Femur (tissue), 1 donor: ENCODE data around the gene ESYT3.
"Not testable (repeated sequence)": the region's sequence is repeated elsewhere in the genome, so short reads cannot be mapped to it uniquely, and the experiment has no call there.

Experiments
- DNase-seq: peaks from one replicate; pipeline ENCODE4 v3.0.0-alpha.2; 2017

ESYT3 gene

DNA sequence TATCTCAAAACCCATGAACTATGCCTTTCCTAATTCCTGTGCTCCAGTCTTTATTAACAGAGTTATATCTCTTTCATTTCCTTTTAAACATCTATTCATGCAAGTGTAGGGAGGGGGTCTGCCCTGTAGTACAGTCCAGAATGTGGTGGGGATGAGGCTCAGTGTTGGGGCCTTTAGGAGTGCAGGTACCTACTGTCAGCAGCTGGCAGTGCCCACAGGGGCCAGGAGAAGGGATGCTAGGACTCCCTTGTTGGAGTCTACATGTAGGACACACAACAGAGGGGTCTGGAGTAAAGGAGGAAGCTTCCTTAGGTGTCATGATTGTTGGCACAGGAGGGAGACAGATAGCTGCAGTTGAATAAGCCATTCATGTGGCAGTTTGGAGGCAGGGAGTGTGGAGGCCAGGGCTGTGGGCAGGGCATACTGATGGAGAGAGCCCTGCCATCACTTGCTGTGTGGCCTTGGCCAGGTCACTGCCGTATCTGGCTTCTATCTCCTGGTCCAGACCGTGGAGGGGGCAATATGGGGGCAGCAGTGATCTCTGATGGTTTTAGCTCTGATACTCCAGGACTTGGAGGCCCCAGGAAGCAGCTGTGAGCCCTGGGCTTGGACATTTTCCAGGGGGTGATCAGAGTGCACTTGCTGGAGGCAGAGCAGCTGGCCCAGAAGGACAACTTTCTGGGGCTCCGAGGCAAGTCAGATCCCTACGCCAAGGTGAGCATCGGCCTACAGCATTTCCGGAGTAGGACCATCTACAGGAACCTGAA is 29.5 kb downstream of the ESYT3 start:
- DNase-seq: peak; percentile 50

DNA sequence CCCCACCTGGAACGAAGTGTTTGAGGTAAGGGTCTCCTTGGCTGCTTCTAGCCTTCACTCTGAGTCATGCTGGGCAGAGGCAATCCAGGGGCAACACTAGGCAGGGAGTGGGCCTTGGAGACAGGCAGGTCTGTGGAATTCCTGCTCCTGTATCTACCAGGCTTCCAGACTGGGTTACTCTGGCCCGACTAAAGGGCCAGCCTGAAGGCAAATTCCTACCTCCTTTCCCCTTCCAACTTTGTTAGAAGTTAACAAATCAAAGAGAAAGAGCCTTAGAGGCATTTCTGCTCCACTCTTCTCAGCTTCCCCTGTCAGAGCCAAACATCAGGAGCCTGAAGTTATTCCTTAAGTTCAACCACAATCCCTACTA is 30.1 kb downstream of the ESYT3 start:
- DNase-seq: no peak

DNA sequence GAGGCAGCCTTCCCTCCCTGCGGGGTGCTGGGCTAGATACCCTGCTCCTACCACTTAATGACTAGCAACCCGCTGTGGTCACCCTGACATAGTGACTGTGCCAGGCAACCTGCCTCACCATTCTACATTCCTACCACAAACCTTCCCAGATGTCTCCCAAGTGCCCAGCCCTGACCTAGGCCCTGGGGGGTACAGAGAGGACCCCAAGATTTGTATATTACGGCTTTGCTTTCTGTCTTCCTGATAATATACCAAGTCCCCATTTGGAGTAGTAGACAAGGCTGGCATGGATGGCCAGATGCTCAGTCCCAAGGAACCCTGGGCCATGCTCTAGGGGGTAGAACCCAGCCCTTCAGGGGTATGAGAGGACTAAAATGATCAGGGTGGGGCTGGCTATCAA is 31.0 kb downstream of the ESYT3 start:
- DNase-seq: no peak

DNA sequence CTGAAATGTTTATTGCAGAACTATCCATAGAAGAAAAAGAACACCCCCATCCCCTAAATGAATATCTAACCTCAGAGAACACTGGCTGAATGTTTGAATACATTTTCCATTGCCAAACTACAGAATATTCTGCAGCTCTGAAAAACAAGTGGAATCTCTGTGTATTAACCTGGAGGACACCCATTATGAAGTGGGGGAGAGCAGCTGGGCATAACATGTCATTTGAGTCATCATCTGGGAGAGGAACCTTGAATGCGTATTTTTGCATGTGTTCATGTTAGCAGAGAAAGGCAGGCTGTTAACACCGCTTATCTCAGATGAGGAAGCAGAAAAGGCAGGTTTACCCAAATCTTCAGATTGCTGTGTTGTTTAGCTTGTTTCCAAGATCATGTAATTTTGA is 31.5 kb downstream of the ESYT3 start:
- no peak for DNase-seq

DNA sequence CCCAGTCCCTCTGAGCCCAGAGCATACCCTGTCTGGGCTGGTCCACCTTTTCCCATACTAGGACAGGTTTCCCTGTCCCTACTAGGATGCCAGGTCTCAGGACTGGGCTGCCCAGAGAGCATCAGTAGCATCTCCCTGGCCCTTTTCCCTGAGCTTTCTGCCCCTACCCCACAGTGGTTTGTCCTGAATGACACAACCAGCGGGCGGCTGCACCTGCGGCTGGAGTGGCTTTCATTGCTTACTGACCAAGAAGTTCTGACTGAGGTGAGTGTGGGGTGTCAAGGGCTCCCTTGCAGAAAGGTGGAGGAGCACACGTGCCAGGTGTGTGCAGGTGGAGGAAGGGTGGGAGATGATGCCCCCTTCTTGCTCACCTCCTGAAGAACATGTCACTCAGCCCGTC is 33.5 kb downstream of the ESYT3 start:
- DNase-seq: no peak

DNA sequence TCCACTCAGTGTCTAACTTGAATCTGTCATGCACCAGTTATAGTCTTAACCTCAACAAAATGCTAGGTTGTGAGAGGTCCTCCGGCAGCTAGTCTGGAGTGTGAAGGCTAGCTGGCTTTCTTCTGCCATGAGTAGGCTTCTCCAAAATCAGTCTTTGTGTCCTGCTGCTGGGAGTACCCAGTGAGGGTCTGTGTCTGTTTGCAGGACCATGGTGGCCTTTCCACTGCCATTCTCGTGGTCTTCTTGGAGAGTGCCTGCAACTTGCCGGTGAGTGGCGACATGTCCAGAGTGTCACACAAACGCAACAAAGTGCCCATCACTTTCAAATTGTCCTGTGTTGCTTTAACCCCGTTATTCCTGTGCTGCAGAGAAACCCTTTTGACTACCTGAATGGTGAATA is 34.0 kb downstream of the ESYT3 start:
- DNase-seq: no peak

DNA sequence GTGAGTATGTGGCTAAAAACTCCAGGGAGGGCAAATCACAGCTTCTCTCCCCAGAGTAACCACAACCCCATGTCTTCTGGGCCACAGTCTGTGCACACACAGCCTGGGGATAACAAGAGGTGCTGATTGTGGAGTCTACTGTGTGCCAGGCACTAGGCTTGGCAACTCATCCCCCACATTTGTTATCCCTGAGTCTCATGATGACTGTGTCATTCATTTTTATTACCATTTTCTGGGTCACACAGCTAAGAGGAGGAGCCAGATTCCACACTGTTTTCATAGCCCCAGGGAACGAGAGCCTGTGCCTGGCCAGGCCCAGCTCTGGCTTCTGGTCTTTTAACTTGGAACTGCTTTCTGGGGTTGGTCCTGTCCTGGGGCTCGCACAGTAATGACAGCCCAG is 34.5 kb downstream of the ESYT3 start:
- DNase-seq: no peak

DNA sequence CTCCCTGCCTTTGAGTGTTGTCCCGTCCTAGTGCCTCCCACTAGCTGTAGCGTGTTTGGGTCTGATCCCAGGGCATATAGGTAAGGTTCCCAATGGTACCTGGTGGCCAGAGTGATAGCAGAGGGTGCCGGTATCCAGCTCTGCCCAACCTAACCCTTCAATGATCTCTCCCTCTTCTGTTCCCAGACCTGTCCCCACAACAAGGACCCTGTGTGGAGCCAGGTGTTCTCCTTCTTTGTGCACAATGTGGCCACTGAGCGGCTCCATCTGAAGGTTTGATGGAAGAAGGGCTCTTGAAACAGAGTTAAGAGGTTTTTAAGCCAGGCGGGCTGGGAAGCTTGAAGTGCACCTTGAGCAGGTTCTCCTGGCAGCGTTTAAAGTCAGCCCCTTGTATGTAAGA is 35.5 kb downstream of the ESYT3 start:
- no peak for DNase-seq

DNA sequence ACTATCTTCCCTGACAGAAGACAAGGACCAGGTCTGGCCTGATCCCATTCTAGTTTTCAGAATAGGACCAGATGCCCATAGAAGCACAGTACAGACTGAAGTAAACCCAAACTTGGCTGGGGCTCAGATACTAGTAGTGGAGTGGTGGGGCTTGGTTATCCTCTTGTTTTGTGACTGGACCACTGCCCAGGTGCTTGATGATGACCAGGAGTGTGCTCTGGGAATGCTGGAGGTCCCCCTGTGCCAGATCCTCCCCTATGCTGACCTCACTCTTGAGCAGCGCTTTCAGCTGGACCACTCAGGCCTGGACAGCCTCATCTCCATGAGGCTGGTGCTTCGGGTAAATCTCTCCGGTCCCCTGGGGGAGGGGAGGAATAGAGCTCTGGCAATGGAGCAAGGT is 36.3 kb downstream of the ESYT3 start:
- no peak for DNase-seq

DNA sequence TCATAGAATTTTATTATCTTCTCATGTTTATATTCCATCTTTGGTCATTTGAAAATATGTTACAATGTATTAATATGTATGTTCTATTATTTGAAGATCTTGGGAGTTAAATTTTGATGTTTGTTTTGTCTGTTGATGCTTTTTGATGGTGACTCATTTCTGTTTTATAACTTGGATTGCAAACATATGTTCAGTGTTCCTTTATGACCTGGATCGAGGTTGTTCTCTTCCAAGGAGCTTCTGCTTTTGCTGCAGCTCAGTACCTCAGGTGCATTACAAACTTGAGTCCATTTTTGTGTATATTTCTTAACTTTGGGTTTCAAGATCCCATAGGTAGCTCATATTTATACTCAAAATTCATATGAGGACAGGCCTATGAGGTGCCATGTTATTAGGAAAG is 37.1 kb downstream of the ESYT3 start:
- DNase-seq: no peak

DNA sequence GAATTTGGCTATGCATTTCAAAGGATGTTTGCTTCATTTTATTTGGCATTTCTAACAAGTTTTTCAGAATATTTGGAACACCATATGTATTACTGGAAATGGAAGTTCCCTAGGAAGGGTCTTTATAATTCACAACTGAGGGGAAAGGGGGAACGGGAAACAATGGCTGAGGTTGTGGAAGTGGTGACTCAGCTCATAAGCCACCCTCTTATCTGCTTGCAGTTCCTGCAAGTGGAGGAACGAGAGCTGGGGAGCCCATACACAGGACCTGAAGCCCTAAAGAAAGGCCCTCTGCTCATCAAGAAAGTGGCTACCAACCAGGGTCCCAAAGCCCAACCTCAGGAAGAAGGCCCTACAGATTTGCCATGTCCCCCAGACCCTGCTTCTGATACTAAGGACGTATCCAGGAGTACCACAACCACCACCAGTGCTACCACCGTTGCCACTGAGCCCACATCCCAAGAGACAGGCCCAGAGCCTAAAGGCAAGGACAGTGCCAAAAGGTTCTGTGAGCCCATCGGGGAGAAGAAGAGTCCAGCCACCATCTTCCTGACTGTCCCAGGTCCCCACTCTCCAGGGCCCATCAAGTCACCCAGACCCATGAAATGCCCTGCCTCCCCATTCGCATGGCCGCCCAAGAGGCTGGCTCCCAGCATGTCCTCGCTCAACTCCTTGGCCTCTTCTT is 37.9 kb downstream of the ESYT3 start:
- no peak for DNase-seq

DNA sequence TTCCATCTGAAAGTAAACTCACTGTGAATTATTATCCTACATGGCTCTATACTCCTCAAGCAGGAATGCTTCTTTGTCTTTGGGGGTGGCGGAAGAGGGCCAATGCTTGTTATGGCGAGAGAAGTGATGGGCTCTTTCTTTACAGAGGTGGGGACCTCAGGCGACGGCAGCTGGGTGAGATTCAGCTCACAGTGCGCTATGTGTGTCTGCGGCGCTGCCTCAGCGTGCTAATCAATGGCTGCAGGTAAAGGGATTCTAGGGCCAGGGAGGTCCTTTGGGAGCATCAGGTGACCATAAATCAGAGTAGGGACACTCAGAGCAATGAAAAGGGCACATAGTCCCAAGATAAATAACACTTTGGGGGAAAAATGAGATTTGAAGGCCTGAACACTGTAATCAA is 39.0 kb downstream of the ESYT3 start:
- no peak for DNase-seq

DNA sequence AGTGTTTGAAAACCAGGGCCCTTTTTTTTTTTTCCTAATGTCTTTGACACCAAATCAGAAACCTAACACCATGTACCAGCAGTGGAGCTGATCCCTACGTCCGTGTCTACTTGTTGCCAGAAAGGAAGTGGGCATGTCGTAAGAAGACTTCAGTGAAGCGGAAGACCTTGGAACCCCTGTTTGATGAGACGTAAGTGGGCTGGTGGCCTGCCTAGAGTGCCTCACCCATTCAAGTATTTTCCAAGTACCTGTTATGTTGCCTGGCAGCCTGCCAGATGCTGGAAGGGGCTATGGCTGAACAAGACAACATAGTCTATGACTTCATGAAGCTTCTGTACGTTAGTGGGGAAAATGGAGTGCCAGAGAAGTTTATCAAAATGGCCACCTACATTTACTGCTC is 39.7 kb downstream of the ESYT3 start:
- no peak for DNase-seq

DNA sequence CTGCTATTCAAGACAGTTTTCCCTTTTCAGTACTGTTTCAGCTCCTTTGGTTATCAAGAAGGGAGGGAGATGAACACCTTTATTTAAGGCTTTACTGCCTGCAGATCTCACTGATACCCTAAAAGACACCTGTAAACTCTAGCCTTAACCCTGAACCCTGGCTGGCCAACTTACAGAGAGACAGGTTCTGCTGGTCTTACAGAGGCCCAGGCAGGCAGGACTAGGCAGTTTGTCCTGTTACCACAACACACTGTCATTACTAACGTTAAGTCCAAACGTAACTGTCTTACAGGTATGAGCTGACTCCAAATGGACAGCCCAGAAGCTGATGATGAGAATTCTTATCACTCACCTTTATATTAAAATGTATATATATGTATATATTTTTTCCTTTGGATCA is 42.1 kb downstream of the ESYT3 start:
- no peak for DNase-seq

DNA sequence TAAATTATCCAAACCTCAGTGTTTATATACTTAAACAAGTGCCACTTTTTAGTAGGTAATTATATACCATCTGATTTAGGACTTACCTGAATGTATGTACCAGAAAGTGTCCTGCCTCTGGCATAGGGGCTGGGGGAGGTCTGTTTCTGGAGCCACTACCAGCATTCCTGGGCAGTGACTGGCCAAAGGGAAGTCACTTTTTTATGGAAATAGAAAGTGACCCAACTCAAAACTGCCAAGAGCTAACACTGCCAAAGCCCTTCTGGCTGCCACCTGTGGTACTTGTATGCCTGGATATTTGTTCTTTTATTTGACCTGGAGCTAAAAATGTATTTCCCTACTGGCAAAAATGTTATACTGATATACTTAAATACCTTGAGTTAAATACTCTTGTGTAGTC is 42.7 kb downstream of the ESYT3 start:
- no peak for DNase-seq

DNA sequence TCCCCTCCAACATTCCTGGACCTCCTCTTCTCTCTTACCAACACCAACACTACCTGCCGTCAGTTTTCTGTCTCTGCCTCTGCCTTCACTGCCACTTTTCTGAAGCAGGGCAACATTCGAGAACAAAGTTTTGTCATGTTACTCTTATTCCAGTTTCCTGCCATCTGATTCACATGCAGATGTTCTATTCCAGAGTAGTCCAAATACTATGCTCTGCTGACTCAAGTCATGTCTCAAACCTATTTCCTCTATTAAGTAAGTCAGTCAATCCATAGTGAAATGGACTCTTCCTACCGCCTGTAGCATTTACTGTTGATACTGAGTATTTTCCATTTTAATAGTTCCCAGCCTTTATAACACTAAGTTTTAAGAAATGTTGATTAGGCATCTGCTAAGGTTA is 43.4 kb downstream of the ESYT3 start:
- no peak for DNase-seq

DNA sequence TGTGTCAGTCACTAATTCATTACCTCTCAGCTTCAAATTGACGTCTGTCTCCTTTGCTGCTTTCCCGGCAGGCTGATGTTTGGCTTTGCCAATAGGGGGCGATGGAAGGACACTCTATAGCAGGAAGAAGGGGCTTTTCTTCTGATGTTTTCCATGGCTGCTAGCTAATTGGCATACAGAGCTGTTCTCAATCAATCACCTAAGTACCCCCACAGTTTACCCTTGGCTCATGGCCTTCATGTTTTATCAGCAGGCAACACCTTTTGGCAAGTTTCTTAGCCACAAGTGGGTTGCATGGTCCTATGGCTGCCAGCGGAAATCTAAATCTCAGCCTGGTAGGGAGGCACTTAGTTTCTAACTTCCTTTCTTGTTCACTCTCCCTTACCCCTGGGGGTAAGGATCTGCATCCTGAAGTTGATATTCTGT is 45.0 kb downstream of the ESYT3 start:
- no peak for DNase-seq

DNA sequence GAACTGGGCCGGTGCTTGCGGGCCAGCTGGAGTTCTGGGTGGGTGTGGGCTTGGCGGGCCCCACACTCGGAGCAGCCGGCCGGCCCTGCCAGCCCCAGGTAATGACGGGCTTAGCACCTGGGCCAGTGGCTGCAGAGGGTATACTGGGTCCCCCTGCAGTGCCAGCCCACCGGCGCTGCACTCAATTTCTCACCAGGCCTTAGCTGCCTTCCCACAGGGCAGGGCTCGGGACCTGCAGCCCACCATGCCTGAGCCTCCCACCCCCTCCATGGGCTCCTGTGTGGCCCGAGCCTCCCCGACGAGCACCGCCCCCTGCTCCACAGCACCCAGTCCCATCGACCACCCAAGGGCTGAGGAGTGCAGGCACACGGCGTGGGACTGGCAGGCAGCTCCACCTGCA is 50.3 kb downstream of the ESYT3 start:
- DNase-seq: not testable (repeated sequence)

DNA sequence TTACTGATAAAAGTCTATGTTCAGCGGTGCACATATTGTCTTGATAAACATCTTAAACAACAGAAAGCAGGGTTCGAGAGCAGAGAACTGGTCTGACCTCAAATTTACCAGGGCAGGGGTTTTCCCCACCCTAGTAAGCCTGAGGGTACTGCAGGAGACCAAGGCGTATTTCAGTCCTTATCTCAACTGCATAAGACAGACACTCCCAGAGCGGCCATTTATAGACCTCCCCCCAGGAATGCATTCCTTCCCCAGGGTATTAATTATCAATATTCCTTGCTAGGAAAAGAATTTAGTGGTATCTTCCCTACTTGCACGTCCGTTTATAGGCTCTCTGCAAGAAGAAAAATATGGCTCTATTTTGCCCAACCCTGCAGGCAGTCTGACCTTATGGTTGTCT is 52.2 kb downstream of the ESYT3 start:
- not testable (repeated sequence) for DNase-seq

DNA sequence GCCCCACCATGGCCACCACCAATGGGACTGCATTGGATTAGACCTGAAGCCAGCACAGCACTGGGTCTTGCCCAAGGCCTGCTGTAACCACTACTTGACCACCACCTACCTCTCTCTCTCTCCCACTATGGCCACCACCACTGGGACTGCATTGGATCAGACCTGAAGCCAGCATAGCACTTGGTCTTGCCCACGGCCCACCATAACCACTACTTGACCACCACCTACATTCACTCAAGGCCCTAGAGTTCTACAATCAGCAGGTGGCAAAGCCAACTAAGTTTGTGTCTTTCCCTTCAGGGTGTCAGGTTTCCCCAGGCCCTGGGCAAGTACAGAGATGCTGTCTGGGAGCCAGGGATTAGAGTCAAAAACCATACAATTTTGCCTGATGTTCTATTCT is 57.6 kb downstream of the ESYT3 start:
- no peak for DNase-seq

DNA sequence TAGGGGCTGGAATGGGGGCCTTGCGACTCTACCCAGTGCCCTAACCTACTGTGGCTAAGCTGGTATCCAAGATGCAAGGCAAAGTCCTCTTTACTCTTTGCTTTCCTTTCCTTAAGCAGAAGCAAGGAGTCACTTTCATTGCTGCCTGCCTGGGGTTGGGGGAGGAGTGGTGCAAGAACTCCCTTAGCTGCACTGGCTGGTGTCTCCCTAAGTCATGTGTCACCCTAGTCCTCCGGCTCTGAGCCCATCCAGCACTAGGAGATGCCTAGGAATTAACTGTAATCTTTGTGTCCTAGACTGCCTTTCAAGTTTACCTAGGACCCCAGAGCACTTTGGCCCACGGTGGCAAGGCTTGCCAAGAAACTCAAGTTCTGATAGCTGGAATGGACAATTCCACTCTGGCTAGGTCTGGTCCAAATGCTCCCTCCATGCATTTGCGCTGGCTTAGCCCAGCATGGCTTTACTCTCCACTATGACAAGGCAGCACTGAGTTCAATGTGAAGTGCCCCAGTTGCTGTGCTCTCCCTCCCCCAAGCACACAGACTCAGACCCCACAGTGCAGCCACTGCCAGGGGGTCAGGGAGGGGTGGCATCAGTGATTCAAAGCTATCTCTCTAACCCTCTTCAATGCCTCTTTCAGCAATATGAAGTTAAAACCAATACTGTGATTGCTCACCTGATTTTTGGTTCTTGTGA is 58.7 kb downstream of the ESYT3 start:
- DNase-seq: no peak

DNA sequence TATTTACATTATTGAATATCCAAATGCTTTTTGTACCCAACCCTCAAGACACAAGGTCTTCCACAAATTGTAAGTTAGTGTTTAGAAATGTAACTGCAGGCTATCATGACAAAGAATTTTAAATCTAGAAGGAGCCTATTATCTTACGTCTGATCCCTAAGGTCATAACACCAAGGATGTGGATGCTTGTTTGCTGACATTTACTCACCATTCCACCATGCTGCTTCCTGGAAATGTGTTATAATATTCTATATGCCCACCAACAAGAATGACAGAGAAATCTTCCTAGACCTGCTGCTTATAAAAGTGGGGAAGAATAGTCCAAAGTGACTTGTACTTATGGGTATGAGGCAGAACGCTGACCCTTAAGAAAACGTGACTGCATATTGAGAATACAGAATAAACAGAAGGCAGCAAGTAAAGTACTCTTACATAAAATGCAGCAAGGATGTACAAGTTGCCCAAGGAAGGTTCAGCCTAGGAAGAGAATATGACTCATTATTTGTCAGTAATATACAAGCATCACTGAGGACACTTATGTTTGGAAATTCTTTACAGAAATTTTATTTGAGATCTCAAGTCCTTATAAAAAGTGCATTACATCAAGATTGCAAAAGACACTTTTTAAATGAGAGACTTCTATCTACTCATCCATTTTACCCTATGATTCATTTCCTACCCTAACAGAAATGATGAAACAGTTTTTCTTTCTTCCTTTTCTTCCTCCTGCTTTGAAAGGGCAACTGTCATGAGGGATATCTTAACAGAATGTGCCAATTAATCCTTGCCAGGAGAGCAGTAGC is 59.6 kb downstream of the ESYT3 start:
- no peak for DNase-seq

DNA sequence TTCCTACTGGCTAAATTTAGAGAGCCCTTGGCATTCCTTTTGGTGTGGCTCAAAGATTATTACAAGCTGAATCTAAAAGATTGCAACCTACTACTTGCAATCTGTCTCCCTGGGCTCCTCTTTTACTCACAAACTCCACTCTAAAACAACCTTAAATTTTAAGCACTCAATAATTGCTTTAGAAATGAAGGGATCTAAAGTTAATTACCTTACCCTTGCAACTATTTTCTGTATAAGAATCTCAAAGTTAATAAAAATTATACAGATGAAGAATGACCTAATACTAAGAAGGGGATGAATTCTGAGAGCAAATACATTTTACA is 60.2 kb downstream of the ESYT3 start:
- DNase-seq: no peak

DNA sequence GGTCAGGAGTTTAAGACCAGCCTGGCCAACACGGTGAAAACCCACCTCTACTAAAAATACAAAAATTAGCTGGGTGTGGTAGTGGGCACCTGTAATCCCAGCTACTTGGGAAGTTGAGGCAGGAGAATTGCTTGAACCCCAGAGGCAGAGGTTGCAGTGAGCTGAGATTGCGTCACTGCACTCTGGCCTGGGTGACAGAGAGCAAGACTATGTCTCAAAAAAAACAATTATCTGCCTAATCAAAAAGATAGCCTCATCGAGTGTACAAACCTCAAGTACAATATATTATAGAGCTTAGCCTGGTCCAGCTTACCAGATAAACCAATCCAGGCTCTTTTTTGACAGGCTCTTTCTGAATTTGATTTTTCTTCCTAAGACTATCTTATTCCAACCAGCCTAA is 61.2 kb downstream of the ESYT3 start:
- DNase-seq: not testable (repeated sequence)
